SJCRH30 (cell line): ENCODE data around the gene ZNF611. TPM values are rescaled to one million over a fixed set of nuclear protein-coding genes. Genes with fewer than 3 reads are reported as not detected.
"Not testable (repeated sequence)": the region's sequence is repeated elsewhere in the genome, so short reads cannot be mapped to it uniquely, and the experiment has no call there.

Source experiments
- DNase-seq, 2 experiments: peaks; one replicate each; pipeline ENCODE4 v3.0.0-alpha.2; 2015 to 2020
- H3K27ac ChIP-seq: fragments of 250-450 bp; sonication (Bioruptor Pico); 2 replicates; pipeline ENCODE4 v1.5.1; 2020; ENCODE audit warnings: mild to moderate bottlenecking, moderate library complexity
- H3K27me3 ChIP-seq: fragments of 250-450 bp; sonication (Bioruptor Pico); 2 replicates; pipeline ENCODE4 v1.5.1; 2020; ENCODE audit warnings: mild to moderate bottlenecking, moderate library complexity
- H3K36me3 ChIP-seq: fragments of 250-450 bp; sonication (Bioruptor Pico); 2 replicates; pipeline ENCODE4 v1.5.1; 2020; ENCODE audit warnings: mild to moderate bottlenecking, moderate library complexity
- H3K4me1 ChIP-seq: fragments of 250-450 bp; sonication (Bioruptor Pico); 2 replicates; pipeline ENCODE4 v1.5.1; 2020; ENCODE audit warnings: mild to moderate bottlenecking, moderate library complexity
- H3K4me3 ChIP-seq: fragments of 250-450 bp; sonication (Bioruptor Pico); 2 replicates; pipeline ENCODE4 v1.5.1; 2020; ENCODE audit warnings: mild to moderate bottlenecking, moderate library complexity
- H3K9me3 ChIP-seq: fragments of 250-450 bp; sonication (Bioruptor Pico); replicated peaks from 2 replicates; pipeline ENCODE4 v1.5.1; 2020; ENCODE audit warnings: mild to moderate bottlenecking, moderate library complexity
- total RNA-seq: library from RNA; depleted of rRNA; stranded (reverse); fragments of >200 nt; shearing (Covaris generic); gene quantifications from 2 replicates; pipeline ENCODE4 v1.2.3, GENCODE V29; 2014

Gene ZNF611
- total RNA-seq, 1 experiment from 2014 or later = 12.3 TPM

DNA sequence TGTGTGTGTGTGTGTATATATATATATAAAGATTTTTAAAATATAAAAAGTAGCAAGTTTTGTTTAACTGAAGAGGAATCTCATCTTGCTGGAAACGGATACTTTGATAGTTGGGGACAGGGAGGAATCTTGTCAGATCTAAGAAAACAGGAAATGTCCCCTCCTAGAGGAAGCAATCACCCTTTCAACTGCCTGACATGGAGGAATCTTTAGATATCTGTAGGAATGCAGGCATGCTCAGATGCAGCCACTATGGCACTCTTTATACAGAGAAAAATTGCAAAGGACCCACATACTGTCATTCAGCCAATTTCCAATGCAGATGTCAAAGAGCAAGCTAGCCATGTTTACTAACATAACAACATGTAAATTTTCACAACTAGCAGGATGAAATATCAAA is 38.8 kb downstream of the ZNF611 start:
- no peaks in the 10 kb centered on the region for H3K27me3 ChIP-seq
- no peak for DNase-seq
- no peak overlapping the region for H3K27ac ChIP-seq
- H3K9me3 ChIP-seq = no peaks in the 10 kb centered on the region; the same call in 1 of the 2 replicates
- H3K4me3 ChIP-seq = no peak overlapping the region
- H3K4me1 ChIP-seq = no peaks in the 10 kb centered on the region
- H3K36me3 ChIP-seq = no peaks in the 10 kb centered on the region

DNA sequence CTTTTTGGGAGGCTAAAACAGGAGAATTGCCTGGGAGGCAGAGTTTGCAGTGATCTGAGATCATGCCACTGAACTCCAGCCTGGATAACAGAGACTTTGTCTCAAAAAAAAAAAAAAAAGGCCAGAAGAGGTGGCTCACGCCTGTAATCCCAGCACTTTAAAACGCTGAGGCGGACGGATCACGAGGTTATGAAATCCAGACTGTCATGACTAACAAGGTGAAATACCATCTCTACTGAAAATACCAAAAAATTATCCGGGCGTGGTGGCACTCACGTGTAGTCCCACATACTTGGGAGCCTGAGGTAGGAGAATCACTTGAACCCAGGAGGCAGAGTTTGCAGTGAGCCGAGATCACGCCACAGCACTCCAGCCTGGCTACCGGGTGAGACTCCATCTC is 39.9 kb downstream of the ZNF611 start:
- no peaks in the 10 kb centered on the region; the same call in 1 of the 2 replicates for H3K9me3 ChIP-seq
- no peak overlapping the region for H3K27ac ChIP-seq
- H3K27me3 ChIP-seq = no peaks in the 10 kb centered on the region
- no peak for DNase-seq
- no peaks in the 10 kb centered on the region for H3K36me3 ChIP-seq
- H3K4me3 ChIP-seq = no peak overlapping the region
- H3K4me1 ChIP-seq = no peaks in the 10 kb centered on the region

DNA sequence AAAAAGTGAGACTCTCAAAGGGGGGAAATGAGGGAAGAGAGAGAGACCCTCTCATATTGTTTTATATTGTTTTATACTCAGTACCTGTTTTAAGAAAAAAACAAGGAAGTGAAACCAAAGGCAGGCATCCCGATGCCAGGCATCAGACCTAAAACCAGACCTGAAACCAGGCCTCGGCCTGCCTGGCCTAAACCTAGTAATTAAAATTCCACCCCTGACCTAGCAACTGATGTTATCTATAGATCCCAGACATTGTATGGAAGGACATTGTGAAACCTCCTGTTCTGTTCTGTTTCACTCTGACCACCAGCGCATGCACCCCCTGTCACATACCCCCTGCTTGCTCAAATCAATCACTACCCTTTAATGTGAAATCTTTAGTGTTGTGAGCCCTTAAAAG is 40.6 kb downstream of the ZNF611 start:
- H3K36me3 ChIP-seq, H3K27ac ChIP-seq, H3K9me3 ChIP-seq, H3K27me3 ChIP-seq, H3K4me3 ChIP-seq, H3K4me1 ChIP-seq, DNase-seq: not testable (repeated sequence)

DNA sequence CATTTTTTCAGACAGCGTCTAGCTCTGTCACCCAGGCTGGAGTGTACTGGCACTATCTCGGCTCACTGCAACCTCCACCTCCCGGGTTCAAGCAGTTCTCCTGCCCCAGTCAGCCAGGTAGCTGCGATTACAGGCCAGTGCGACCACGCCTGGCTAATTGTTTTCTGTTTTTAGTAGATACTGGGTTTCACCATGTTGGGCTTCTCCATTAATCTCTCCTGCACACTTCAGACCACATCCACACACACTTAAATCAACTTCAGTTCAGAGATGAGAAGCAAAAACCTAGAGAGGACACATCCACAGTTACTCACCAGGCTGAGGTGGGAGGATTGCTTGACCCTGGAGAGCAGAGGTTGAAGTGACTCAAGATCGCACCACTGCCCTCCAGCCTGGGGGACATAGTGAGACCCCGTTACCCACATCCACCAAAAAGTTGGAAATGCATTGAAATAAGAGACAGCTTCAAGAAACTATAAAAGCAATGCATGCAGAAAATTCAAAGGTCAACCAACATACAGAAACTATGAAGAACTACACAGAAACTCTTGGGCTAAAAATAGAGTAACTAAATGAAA is 42.3 kb downstream of the ZNF611 start:
- Histone ChIP-seq H3K36me3 (peaks cover 6% of the 10 kb centered on the region; the same call in 1 of the 2 replicates), H3K27ac (no peak overlapping the region), H3K9me3 (no peaks in the 10 kb centered on the region; the same call in 1 of the 2 replicates), H3K4me3 (no peak overlapping the region), H3K27me3 (no peaks in the 10 kb centered on the region), H3K4me1 (no peaks in the 10 kb centered on the region)
- DNase-seq = no peak

DNA sequence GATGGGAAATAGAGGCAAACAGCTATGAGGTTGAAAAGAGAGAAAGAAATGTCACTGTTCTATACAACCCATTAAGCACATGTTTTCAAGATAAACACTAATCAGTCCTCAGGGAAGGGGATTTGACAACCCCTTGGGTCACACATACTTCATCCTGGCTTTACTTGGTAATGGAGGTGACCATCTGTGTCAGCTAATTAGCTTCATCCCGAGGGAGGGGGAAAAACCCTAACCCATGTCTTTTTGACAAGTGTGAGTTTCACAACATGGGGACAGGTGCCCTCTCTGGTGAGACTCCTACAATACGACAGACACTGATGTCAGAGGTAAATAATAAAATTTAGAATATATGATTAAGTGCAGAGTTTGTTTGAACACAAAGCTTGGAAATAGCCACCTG is 43.1 kb downstream of the ZNF611 start:
- H3K36me3 ChIP-seq = peaks cover 6% of the 10 kb centered on the region; the same call in 1 of the 2 replicates
- no peak overlapping the region for H3K27ac ChIP-seq
- no peaks in the 10 kb centered on the region for H3K27me3 ChIP-seq
- DNase-seq = no peak
- H3K4me3 ChIP-seq = no peak overlapping the region; the same call in 1 of the 2 replicates
- no peaks in the 10 kb centered on the region; the same call in 1 of the 2 replicates for H3K9me3 ChIP-seq
- H3K4me1 ChIP-seq = no peaks in the 10 kb centered on the region

DNA sequence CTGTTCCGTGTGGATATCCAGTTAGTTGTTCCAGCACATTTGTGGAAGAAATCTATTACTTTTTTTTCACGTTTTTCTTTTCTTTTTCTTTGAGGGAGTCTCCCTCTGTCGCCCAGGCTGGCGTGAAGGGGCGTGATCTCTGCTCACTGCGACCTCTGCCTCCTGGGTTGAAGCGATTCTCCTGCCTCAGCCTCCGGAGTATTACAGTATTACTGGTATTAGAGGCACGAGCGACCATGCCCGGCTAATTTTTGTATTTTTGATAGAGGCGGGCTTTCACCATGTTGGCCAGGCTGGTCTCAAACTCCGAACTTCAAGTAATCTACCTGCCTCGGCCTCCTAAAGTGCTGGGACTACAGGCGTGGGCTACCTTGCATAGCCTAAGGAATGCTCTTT is 43.6 kb downstream of the ZNF611 start:
- no peaks in the 10 kb centered on the region; the same call in 1 of the 2 replicates for H3K9me3 ChIP-seq
- peak overlapping the region; percentile 67 for H3K4me3 ChIP-seq
- peaks cover 6% of the 10 kb centered on the region for H3K36me3 ChIP-seq

DNA sequence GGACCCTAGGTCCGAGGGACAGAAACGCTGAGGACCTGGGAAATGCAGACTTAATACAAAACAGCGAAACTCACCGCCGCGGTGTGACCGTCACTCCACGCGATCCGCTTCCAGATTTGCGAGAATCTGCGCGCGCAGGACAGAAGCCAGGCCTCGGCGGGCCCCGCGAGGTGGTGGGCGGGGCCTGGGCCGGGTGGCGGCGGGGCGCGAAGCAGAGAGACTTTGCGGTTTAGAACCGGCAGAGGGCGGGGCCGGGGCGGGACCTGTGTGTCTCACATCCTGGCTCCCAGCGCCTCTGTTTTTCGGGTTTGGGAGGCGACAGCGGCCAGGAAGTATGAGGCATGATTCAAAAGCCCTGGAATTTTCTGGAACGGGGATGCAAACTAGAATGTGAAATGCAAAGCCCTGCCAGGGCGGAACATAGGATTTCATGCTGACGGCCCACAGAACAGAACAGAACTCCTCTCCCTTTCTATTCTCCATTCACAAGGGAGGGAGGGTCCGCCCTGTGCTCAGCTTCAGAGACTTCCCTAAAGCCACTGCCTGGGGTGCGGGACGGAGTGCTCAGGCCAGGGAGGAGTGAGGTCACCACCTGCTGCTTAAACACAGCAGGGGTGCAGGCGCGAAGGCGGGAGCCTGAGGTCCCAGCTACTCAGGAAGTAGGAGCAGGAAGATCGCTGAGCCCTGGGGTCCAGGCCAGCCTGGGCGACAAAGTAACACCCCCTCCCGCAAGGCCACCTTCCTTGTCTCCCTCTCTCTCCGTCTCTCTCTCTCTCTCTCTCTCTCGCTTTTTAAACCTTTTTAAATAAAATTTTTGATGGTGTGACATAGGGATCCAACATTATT is 44.3 kb downstream of the ZNF611 start:
- Histone ChIP-seq H3K36me3 (peaks cover 6% of the 10 kb centered on the region), H3K4me3 (peak overlapping the region; percentile 67), H3K9me3 (no peaks in the 10 kb centered on the region; the same call in 1 of the 2 replicates), H3K4me1 (no peaks in the 10 kb centered on the region), H3K27ac (peak overlapping the region; percentile 73), H3K27me3 (no peaks in the 10 kb centered on the region)
- DNase-seq = peak; percentile 95

More for the DNA sequence above, 43.6 kb downstream of the ZNF611 start:
- Histone ChIP-seq H3K27ac (peak overlapping the region; percentile 73), H3K4me1 (no peaks in the 10 kb centered on the region), H3K27me3 (no peaks in the 10 kb centered on the region)
- no peak for DNase-seq

DNA sequence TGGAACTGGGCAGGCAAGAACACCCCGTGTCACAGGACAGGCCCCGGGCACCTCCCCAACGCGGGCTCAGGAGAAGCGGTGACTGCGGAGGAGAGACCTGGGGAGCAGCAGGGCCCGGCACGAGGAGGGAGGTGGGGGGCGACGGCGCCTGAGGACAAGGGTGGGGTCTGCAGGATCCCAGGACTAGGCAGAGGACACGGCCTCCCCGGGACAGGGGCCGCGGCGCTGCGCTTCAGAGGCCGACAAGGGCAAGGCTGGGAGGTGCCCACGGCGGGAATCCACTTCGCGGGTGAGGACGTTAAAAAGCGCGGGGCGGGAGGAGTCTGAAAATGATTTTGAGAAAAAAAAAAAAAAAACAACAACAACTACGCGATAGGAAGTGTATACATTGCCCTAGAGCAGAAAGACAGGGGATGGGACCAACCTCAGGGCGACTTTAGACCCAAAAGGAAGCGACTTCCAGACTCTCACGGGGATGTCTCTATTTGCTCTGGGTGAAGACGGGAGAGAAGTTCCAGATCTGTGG is 44.9 kb downstream of the ZNF611 start:
- Histone ChIP-seq H3K36me3 (peaks cover 10% of the 10 kb centered on the region), H3K9me3 (no peaks in the 10 kb centered on the region; the same call in 1 of the 2 replicates), H3K4me3 (peak overlapping the region; percentile 67), H3K27me3 (no peaks in the 10 kb centered on the region), H3K4me1 (no peaks in the 10 kb centered on the region), H3K27ac (peak overlapping the region; percentile 73)
- peak in 1 of 2 experiments; percentile 36 for DNase-seq

DNA sequence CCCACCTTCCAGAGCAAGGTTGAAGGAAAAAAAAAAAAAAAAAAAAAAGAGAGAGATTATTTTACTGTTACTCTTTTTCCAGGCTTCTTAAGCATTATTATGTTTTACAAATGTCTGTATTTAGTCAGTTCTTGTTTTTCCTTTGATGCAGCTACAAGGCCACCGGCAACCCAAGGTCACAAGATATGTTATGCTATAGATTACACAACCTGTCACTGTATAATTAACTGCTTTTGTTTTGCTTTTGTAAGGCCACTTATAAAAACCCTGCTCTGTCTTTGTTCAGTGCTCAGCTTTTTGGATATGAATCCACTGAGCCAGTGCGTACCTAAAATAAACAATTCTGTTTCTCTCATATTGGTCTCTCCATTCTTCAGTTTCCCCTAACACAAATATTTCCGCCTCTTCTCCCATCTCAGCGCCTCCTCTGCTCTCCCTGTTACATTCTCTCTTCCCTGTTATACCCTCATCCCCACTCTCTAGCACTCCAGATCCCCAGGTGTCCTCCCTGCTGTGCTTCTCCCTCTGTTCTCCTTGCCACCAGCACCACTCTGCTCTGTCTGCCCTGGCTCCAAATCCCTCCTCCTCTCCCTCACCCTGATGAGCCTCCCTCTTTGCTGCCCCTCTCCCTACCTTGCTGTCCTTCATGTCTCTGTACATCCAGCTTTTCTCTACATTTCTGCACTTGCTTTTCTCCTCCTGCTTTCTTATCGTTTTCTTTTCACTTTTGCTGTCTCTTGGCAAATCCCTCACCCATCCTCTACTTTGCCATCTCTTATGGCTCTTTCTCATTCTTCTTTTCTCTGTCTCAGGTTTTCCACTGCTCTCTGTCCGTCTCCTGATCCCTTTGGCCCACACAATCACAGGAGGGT is 45.7 kb downstream of the ZNF611 start:
- H3K4me3 ChIP-seq = peak overlapping the region; percentile 67
- H3K27me3 ChIP-seq, H3K4me1 ChIP-seq, DNase-seq, H3K9me3 ChIP-seq: not testable (repeated sequence)
- H3K36me3 ChIP-seq = peaks cover 11% of the 10 kb centered on the region
- H3K27ac ChIP-seq = peak overlapping the region; percentile 73

DNA sequence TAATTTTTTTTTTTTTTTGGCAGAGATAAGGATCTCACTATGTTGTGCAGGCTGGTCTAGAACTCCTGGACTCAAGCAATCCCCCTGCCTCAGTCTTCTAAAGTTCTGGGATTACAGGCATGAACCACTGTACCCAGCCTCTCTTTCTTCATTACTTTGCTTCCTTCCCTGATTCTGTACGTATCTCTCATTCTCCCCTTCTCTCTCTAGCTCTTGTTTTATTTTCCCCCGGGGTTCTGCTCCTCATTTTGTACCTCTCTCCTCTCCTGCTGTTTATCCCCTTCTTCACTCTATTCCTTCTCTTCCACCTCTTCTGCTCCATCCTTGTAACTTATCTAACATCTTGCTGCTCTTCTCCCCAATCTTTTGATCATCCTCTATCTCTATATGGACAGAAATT is 46.5 kb downstream of the ZNF611 start:
- H3K4me1 ChIP-seq = no peaks in the 10 kb centered on the region

DNA sequence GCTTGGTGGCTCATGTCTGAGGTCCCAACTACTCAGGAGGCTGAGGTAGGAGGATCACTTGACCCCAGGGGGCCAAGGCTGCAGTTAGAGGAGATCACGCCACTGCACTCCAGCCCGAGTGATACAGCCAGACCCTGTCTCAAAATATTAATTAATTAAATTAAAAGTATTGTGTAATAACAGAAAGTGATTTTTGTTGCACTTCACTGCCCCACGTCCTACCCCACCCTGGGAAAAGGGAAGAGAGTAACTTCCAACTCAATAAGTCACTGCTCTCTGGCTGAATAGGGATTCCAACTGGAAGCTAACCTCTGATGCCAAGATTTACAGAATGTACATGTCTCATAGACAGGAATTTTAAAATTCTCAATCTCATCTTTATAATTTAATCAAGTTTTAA is 47.2 kb downstream of the ZNF611 start:
- DNase-seq = no peak

More for the DNA sequence above, 46.5 kb downstream of the ZNF611 start:
- H3K9me3 ChIP-seq = no peaks in the 10 kb centered on the region; the same call in 1 of the 2 replicates
- no peak overlapping the region for H3K4me3 ChIP-seq
- no peaks in the 10 kb centered on the region for H3K27me3 ChIP-seq
- DNase-seq = no peak
- peaks cover 17% of the 10 kb centered on the region for H3K36me3 ChIP-seq
- H3K27ac ChIP-seq = no peak overlapping the region

DNA sequence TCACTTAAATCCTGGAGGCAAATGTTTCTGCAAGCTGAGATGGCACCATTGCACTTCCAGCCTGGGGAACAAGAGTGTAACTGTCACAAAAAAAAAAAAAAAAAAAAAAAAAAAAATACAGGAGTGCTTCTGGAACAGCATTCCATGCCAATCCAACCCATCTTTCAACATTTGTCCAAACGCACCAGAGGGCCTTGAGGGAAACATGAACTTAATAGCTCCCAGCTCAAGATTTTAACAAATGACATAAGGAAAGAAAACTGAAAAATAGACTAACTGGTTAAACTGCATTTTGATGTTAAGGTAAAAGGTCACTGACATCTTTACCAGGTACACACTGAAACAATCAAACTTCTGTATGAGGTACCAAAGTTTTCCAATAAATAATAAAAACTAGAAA is 49.0 kb downstream of the ZNF611 start:
- no peak overlapping the region for H3K4me3 ChIP-seq
- H3K27ac ChIP-seq = no peak overlapping the region
- no peaks in the 10 kb centered on the region for H3K4me1 ChIP-seq
- no peaks in the 10 kb centered on the region; the same call in 1 of the 2 replicates for H3K9me3 ChIP-seq
- no peak for DNase-seq
- no peaks in the 10 kb centered on the region for H3K27me3 ChIP-seq
- H3K36me3 ChIP-seq = peaks cover 22% of the 10 kb centered on the region

More for the DNA sequence above, 47.2 kb downstream of the ZNF611 start:
- H3K9me3 ChIP-seq = no peaks in the 10 kb centered on the region; the same call in 1 of the 2 replicates
- H3K36me3 ChIP-seq = peaks cover 20% of the 10 kb centered on the region
- H3K4me1 ChIP-seq = no peaks in the 10 kb centered on the region
- no peak overlapping the region for H3K27ac ChIP-seq
- no peaks in the 10 kb centered on the region for H3K27me3 ChIP-seq
- no peak overlapping the region for H3K4me3 ChIP-seq

DNA sequence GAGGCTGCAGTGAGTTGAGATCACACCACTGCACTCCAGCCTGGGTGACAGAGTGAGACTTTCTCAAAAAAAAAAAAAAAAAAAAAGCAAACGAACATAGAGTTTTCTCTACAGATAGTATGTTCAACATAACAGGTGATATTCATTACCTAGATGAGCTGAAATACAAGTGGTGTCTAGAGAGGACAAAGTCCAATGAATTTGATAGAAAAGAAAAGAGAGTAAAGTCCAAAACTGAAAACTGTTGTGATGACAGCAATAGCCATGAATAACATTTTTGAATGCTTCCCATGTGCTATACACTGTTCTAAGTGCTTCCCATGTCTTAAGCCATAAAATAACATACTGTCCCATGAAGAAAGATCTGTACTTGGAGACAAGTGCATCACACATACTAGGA is 53.6 kb downstream of the ZNF611 start:
- DNase-seq, H3K27me3 ChIP-seq, H3K4me3 ChIP-seq, H3K9me3 ChIP-seq, H3K4me1 ChIP-seq, H3K27ac ChIP-seq: not testable (repeated sequence)
- H3K36me3 ChIP-seq = peaks cover 19% of the 10 kb centered on the region

DNA sequence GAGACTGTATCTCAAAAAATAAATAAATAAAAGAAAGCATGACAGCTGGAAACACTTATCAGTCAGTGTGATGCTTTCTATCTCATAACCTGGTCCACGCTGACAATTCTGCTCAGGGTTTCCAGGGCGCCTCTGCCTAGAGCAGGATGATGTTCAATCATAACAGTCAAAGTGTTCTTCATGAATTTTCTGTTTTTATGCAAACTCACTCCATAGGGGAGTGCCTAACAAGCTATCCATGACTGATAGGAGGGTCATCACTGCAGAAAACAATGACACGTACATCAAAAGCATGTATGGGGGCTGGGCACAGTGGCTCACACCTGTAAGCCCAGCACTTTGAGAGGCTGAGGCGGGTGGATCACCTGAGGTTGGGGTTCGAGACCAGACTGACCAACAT is 55.2 kb downstream of the ZNF611 start:
- no peak for DNase-seq
- H3K4me3 ChIP-seq = no peak overlapping the region
- H3K9me3 ChIP-seq = no peaks in the 10 kb centered on the region; the same call in 1 of the 2 replicates
- peaks cover 20% of the 10 kb centered on the region for H3K36me3 ChIP-seq
- no peaks in the 10 kb centered on the region for H3K4me1 ChIP-seq
- H3K27me3 ChIP-seq = no peaks in the 10 kb centered on the region
- no peak overlapping the region for H3K27ac ChIP-seq
